22Rv1 (cell line): ENCODE results near the gene ABCC8.

Experiments
- ZFX ChIP-seq: fragments of 450-650 bp; IDR thresholded peaks from 2 replicates; pipeline ENCODE4 v1.6.1; 2017; ENCODE audit warnings: antibody characterized with exemption, borderline replicate concordance
- TF ChIP-seq, protein P1 (sequence below): fragments of 450-650 bp; IDR thresholded peaks from 2 replicates; pipeline ENCODE4 v1.5.1; 2017; ENCODE audit warnings: mild to moderate bottlenecking

DNA sequence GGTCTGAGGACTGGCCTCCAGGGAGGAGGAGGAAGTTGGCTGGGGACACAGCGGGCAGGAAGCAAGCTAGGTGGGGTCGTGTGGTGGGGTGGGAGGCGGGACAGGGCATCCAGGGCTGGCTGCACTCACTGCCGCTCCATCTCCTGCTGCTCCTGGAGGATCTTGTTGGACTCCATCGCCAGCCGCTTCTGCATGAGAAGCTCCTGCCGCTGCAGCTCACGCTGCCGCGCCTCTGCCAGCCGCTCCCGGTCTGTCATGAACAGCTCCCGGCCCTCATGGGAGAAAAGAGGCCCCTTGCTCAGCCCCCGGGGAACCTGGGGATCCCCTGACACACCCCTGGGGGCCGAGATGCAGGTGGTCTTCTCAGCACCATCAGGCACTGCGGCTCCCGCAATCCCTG is 46.0 kb upstream of the ABCC8 start:
- TF ChIP-seq, protein P1, sequence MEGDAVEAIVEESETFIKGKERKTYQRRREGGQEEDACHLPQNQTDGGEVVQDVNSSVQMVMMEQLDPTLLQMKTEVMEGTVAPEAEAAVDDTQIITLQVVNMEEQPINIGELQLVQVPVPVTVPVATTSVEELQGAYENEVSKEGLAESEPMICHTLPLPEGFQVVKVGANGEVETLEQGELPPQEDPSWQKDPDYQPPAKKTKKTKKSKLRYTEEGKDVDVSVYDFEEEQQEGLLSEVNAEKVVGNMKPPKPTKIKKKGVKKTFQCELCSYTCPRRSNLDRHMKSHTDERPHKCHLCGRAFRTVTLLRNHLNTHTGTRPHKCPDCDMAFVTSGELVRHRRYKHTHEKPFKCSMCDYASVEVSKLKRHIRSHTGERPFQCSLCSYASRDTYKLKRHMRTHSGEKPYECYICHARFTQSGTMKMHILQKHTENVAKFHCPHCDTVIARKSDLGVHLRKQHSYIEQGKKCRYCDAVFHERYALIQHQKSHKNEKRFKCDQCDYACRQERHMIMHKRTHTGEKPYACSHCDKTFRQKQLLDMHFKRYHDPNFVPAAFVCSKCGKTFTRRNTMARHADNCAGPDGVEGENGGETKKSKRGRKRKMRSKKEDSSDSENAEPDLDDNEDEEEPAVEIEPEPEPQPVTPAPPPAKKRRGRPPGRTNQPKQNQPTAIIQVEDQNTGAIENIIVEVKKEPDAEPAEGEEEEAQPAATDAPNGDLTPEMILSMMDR = no peak
- TF ChIP-seq ZFX = no peak
